SU-DHL-6 (cell line): ENCODE results near the gene EVA1C.

Source experiments
- H2AFZ ChIP-seq: fragments of 200-600 bp; sonication (generic); 2 replicates; pipeline ENCODE4 v1.6.1; 2014; ENCODE audit warnings: low read depth, mild to moderate bottlenecking, moderate library complexity, mixed read lengths, antibody characterized with exemption, low read length; ENCODE audit not compliant: severe bottlenecking
- H3F3A ChIP-seq: fragments of 200-600 bp; shearing (Covaris generic); 2 replicates; pipeline ENCODE4 v1.6.0; 2016; ENCODE audit warnings: antibody characterized with exemption, mild to moderate bottlenecking; ENCODE audit not compliant: insufficient read depth
- H3K27ac ChIP-seq: fragments of 200-600 bp; sonication (generic); 2 replicates; pipeline ENCODE4 v1.5.1; 2016; ENCODE audit warnings: low read depth, mild to moderate bottlenecking, low read length, moderate library complexity, mixed read lengths
- H3K27me3 ChIP-seq: fragments of 200-600 bp; sonication (generic), shearing (Covaris generic); 2 replicates; pipeline ENCODE4 v1.6.0; 2014; ENCODE audit warnings: mild to moderate bottlenecking, low read length
- H3K36me3 ChIP-seq: fragments of 200-600 bp; sonication (generic); 2 replicates; pipeline ENCODE4 v1.6.1; 2014; ENCODE audit warnings: mild to moderate bottlenecking, low read length, mixed read lengths
- H3K4me2 ChIP-seq: fragments of 300-600, 200-600 bp; shearing (Covaris generic), sonication (generic); 2 replicates; pipeline ENCODE4 v1.6.0; 2014; ENCODE audit warnings: low read length, low read depth, mild to moderate bottlenecking; ENCODE audit not compliant: poor library complexity, severe bottlenecking
- H3K4me3 ChIP-seq: fragments of 200-600 bp; sonication (generic); 2 replicates; pipeline ENCODE4 v1.5.1; 2014; ENCODE audit warnings: antibody characterized with exemption, low read length, mild to moderate bottlenecking, mixed read lengths; ENCODE audit not compliant: insufficient read depth, poor library complexity, severe bottlenecking
- H3K79me2 ChIP-seq: fragments of 200-600 bp; sonication (generic); 2 replicates; pipeline ENCODE4 v1.6.1; 2014; ENCODE audit warnings: mild to moderate bottlenecking, low read length, moderate library complexity; ENCODE audit not compliant: insufficient read depth
- H3K9ac ChIP-seq: fragments of 200-600 bp; sonication (generic); 2 replicates; pipeline ENCODE4 v1.7.0; 2014; ENCODE audit warnings: mild to moderate bottlenecking, low read length
- H3K9me2 ChIP-seq: fragments of 200-600 bp; sonication (generic); replicated peaks from 2 replicates; pipeline ENCODE4 v1.6.1; 2014; ENCODE audit warnings: low read length; ENCODE audit not compliant: insufficient read depth
- H3K9me3 ChIP-seq: fragments of 200-600 bp; sonication (generic); 2 replicates; pipeline ENCODE4 v1.6.1; 2014; ENCODE audit warnings: low read length, mixed read lengths; ENCODE audit not compliant: insufficient read depth
- H4K20me1 ChIP-seq: fragments of 200-600 bp; sonication (generic); 2 replicates; pipeline ENCODE4 v1.6.1; 2014; ENCODE audit warnings: low read depth, mild to moderate bottlenecking, antibody characterized with exemption, low read length, moderate library complexity, mixed read lengths
- EZH2phosphoT487 ChIP-seq: fragments of 200-600 bp; sonication (generic), shearing (Covaris generic); conservative IDR thresholded peaks from 2 replicates; pipeline ENCODE4 v1.6.1; 2018; ENCODE audit warnings: mild to moderate bottlenecking, antibody characterized with exemption, low read length, moderate library complexity, mixed read lengths
- TF ChIP-seq, protein P1 (sequence below): fragments of 200-600 bp; sonication (generic); IDR thresholded peaks from one replicate; pipeline ENCODE4 v1.5.1; 2017; ENCODE audit warnings: antibody characterized with exemption, mild to moderate bottlenecking, low read length, moderate library complexity; ENCODE audit not compliant: insufficient read depth, poor library complexity, severe bottlenecking

The EVA1C gene

GRCh38 chr21:32418146-32418545, 5.6 kb downstream of the EVA1C start:
- Histone ChIP-seq H3K27ac (no peak overlapping the region), H3K36me3 (no peaks in the 10 kb centered on the region), H3K4me2 (no peak overlapping the region), H3K4me3 (no peak overlapping the region), H3K9me2 (no peaks in the 10 kb centered on the region), H3K9me3 (no peaks in the 10 kb centered on the region), H3K9ac (no peak overlapping the region), H3K79me2 (no peaks in the 10 kb centered on the region), H3K27me3 (no peaks in the 10 kb centered on the region), H3F3A (no peaks in the 10 kb centered on the region), H4K20me1 (no peaks in the 10 kb centered on the region), H2AFZ (no peak overlapping the region)
- no peak for TF ChIP-seq EZH2phosphoT487
- TF ChIP-seq, protein P1, sequence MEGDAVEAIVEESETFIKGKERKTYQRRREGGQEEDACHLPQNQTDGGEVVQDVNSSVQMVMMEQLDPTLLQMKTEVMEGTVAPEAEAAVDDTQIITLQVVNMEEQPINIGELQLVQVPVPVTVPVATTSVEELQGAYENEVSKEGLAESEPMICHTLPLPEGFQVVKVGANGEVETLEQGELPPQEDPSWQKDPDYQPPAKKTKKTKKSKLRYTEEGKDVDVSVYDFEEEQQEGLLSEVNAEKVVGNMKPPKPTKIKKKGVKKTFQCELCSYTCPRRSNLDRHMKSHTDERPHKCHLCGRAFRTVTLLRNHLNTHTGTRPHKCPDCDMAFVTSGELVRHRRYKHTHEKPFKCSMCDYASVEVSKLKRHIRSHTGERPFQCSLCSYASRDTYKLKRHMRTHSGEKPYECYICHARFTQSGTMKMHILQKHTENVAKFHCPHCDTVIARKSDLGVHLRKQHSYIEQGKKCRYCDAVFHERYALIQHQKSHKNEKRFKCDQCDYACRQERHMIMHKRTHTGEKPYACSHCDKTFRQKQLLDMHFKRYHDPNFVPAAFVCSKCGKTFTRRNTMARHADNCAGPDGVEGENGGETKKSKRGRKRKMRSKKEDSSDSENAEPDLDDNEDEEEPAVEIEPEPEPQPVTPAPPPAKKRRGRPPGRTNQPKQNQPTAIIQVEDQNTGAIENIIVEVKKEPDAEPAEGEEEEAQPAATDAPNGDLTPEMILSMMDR: no peak

- Histone ChIP-seq H3K27ac (no peak overlapping the region), H3K9me2 (no peaks in the 10 kb centered on the region), H3K9me3 (no peaks in the 10 kb centered on the region), H3K36me3 (no peaks in the 10 kb centered on the region), H3K79me2 (no peaks in the 10 kb centered on the region), H3K4me3 (no peak overlapping the region), H3F3A (no peaks in the 10 kb centered on the region), H2AFZ (no peak overlapping the region), H4K20me1 (no peaks in the 10 kb centered on the region), H3K9ac (no peak overlapping the region), H3K4me2 (no peak overlapping the region), H3K27me3 (no peaks in the 10 kb centered on the region)
- TF ChIP-seq, protein P1: no peak
- no peak for TF ChIP-seq EZH2phosphoT487
These were observed 9.6 kb downstream of the EVA1C start for GRCh38 chr21:32422064-32422463.

GRCh38 chr21:32423320-32424190, 11.0 kb downstream of the EVA1C start:
- Histone ChIP-seq H3K79me2 (no peaks in the 10 kb centered on the region), H3F3A (no peaks in the 10 kb centered on the region), H3K27me3 (no peaks in the 10 kb centered on the region), H3K9me3 (no peaks in the 10 kb centered on the region), H4K20me1 (no peaks in the 10 kb centered on the region), H3K36me3 (no peaks in the 10 kb centered on the region), H3K9ac (no peak overlapping the region), H3K9me2 (no peaks in the 10 kb centered on the region), H3K4me3 (no peak overlapping the region), H2AFZ (no peak overlapping the region), H3K27ac (no peak overlapping the region), H3K4me2 (no peak overlapping the region)
- TF ChIP-seq EZH2phosphoT487: no peak
- TF ChIP-seq, protein P1: no peak
